Erythroblast (primary cell): ENCODE measurements around the gene LARP1.
A peak's percentile ranks its signal among the peaks of the same experiment; 100 is the strongest.

ENCODE experiments used
- DNase-seq, 2 experiments: peaks; one replicate each; lab custom pipeline; 2025; lab: John Stamatoyannopoulos, UW
- GATA1 ChIP-seq: IDR thresholded peaks from 2 replicates; pipeline ENCODE4 v1.6.1; 2011; ENCODE audit warnings: low read depth, mild to moderate bottlenecking, control low read depth, low read length, moderate library complexity
- POLR2A ChIP-seq: IDR thresholded peaks from 2 replicates; pipeline ENCODE4 v1.6.1; 2011; ENCODE audit warnings: mild to moderate bottlenecking, low read length

LARP1 gene

GRCh38 chr5:154755361-154756008 is at the start of gene LARP1:
TSS of gene LARP1 (plus strand) at chr5:154755377. CDS start at chr5:154755758, 381 bp downstream.
- peak; percentile 74 to 82 for DNase-seq
- TF ChIP-seq POLR2A (no peak), GATA1 (no peak)

- no peak for TF ChIP-seq GATA1
- TF ChIP-seq POLR2A: no peak
- no peak for DNase-seq
These were observed 48.8 kb upstream of the LARP1 start for GRCh38 chr5:154706416-154706815.

GRCh38 chr5:154707641-154708040 is 47.5 kb upstream of the LARP1 start:
- no peak for TF ChIP-seq POLR2A
- no peak for TF ChIP-seq GATA1
- no peak for DNase-seq

- no peak for DNase-seq
- no peak for TF ChIP-seq POLR2A
- no peak for TF ChIP-seq GATA1
These were observed 47.0 kb upstream of the LARP1 start for GRCh38 chr5:154708207-154708606.

- TF ChIP-seq POLR2A (no peak), GATA1 (no peak)
- DNase-seq: no peak
These were observed 46.3 kb upstream of the LARP1 start for GRCh38 chr5:154708846-154709245.

- TF ChIP-seq GATA1 (no peak), POLR2A (no peak)
- DNase-seq: peak; percentile 24 to 70
These were observed 45.5 kb upstream of the LARP1 start for GRCh38 chr5:154709368-154710305.

- TF ChIP-seq GATA1 (no peak), POLR2A (no peak)
- no peak for DNase-seq
These were observed 42.4 kb upstream of the LARP1 start for GRCh38 chr5:154712518-154713437.

GRCh38 chr5:154713615-154714125 is 41.5 kb upstream of the LARP1 start:
- TF ChIP-seq GATA1: no peak
- TF ChIP-seq POLR2A: no peak
- DNase-seq: no peak

GRCh38 chr5:154714266-154714986 is 40.8 kb upstream of the LARP1 start:
- no peak for TF ChIP-seq POLR2A
- peak in 1 of 2 experiments; percentile 17 for DNase-seq

- TF ChIP-seq GATA1 (no peak), POLR2A (no peak)
These were observed 33.6 kb upstream of the LARP1 start for GRCh38 chr5:154721481-154722058.

GRCh38 chr5:154722097-154722496 is 33.1 kb upstream of the LARP1 start:
- DNase-seq: no peak
- TF ChIP-seq POLR2A (no peak), GATA1 (no peak)

More at GRCh38 chr5:154721481-154722058, 33.6 kb upstream of the LARP1 start:
- DNase-seq: no peak

GRCh38 chr5:154722936-154723335 is 32.2 kb upstream of the LARP1 start:
- no peak for DNase-seq
- TF ChIP-seq POLR2A (no peak), GATA1 (no peak)
